Upper lobe of left lung (tissue), 4 donors: Measurements from ENCODE around the gene GRK2.

Experiments
- POLR2A ChIP-seq, 4 donors: fragments of 450-650 bp; IDR thresholded peaks; one replicate each; pipeline ENCODE4 v1.5.1; 2016 to 2017; ENCODE audit warnings: antibody characterized with exemption in 4 of 4, mild to moderate bottlenecking in 2 of 4
- POLR2AphosphoS5 ChIP-seq, 2 donors: sonication (generic); formaldehyde crosslinking; IDR thresholded peaks; one replicate each; pipeline ENCODE4 v1.5.1; 2017; ENCODE audit warnings: antibody characterized with exemption in 2 of 2

GRCh38 chr11:67273260-67273990 lies 7.2 kb downstream of the GRK2 start:
- no peak for TF ChIP-seq POLR2A (IDR thresholded peaks at IDR 0.05)
- TF ChIP-seq POLR2AphosphoS5 (IDR thresholded peaks at IDR 0.05): no peak
